Neutrophil (primary cell): ENCODE measurements around the gene PLEK.

ENCODE experiments used
- H3K27ac ChIP-seq: fragments of 200-600 bp; sonication (generic); 2 replicates; pipeline ENCODE4 v1.5.1; 2016; ENCODE audit warnings: mild to moderate bottlenecking, moderate library complexity
- H3K27me3 ChIP-seq: fragments of 200-600 bp; sonication (generic); 2 replicates; pipeline ENCODE4 v1.6.0; 2016; ENCODE audit warnings: mild to moderate bottlenecking
- H3K36me3 ChIP-seq: fragments of 200-600 bp; sonication (generic); 2 replicates; pipeline ENCODE4 v1.5.1; 2017
- H3K4me1 ChIP-seq, 2 experiments: fragments of 200-600 bp in 1 of 2; sonication (generic) in 1 of 2; 1 replicate in 1 of 2; 2 replicates in 1 of 2; pipeline versions ENCODE4 v1.5.1 to v1.6.1; 2013 to 2016; ENCODE audit warnings: low read depth in 1 of 2, low read length in 1 of 2, mild to moderate bottlenecking in 1 of 2, moderate library complexity in 1 of 2; ENCODE audit not compliant: control insufficient read depth in 1 of 2, insufficient read depth in 1 of 2
- H3K4me3 ChIP-seq, 2 experiments: fragments of 200-600 bp in 1 of 2; sonication (generic) in 1 of 2; 1 replicate in 1 of 2; 2 replicates in 1 of 2; pipeline ENCODE4 v1.5.1; 2013 to 2016; ENCODE audit warnings: low read depth in 1 of 2, low read length in 1 of 2, mild to moderate bottlenecking in 1 of 2, moderate library complexity in 1 of 2
- H3K9me3 ChIP-seq: fragments of 200-600 bp; sonication (generic); 2 replicates; pipeline ENCODE4 v1.5.1; 2016
- CTCF ChIP-seq: fragments of 200-600 bp; sonication (generic); IDR thresholded peaks from 2 replicates; pipeline ENCODE4 v1.5.1; 2016; ENCODE audit warnings: antibody characterized with exemption

Gene PLEK

GRCh38 chr2:68431316-68431972, 66.4 kb downstream of the PLEK start:
- Histone ChIP-seq H3K36me3 (no peaks in the 10 kb centered on the region), H3K27ac (no peak overlapping the region), H3K4me1 (peaks cover 24 to 42% of the 10 kb centered on the region in 2 experiments), H3K27me3 (no peaks in the 10 kb centered on the region), H3K4me3 (no peak overlapping the region), H3K9me3 (no peaks in the 10 kb centered on the region)
- TF ChIP-seq CTCF = no peak

- TF ChIP-seq CTCF = no peak
- Histone ChIP-seq H3K9me3 (no peaks in the 10 kb centered on the region), H3K4me1 (peaks cover 9 to 27% of the 10 kb centered on the region in 2 experiments), H3K4me3 (no peak overlapping the region), H3K27ac (no peak overlapping the region), H3K27me3 (no peaks in the 10 kb centered on the region), H3K36me3 (no peaks in the 10 kb centered on the region)
These were observed 67.9 kb downstream of the PLEK start for GRCh38 chr2:68432696-68433658.

- H3K4me1 ChIP-seq = peaks cover 7 to 17% of the 10 kb centered on the region in 2 experiments
- H3K27me3 ChIP-seq = no peaks in the 10 kb centered on the region
- no peak overlapping the region for H3K4me3 ChIP-seq
- no peak for TF ChIP-seq CTCF
- H3K36me3 ChIP-seq = no peaks in the 10 kb centered on the region
- H3K27ac ChIP-seq = peak overlapping the region; percentile 47
- no peaks in the 10 kb centered on the region for H3K9me3 ChIP-seq
These were observed 69.9 kb downstream of the PLEK start for GRCh38 chr2:68434981-68435380.

- H3K27ac ChIP-seq = no peak overlapping the region
These were observed 70.5 kb downstream of the PLEK start for GRCh38 chr2:68435615-68436014.

GRCh38 chr2:68436270-68436669, 71.2 kb downstream of the PLEK start:
- Histone ChIP-seq H3K4me1 (peaks cover 10 to 20% of the 10 kb centered on the region in 2 experiments), H3K27me3 (no peaks in the 10 kb centered on the region)
- TF ChIP-seq CTCF = no peak

More at GRCh38 chr2:68435615-68436014, 70.5 kb downstream of the PLEK start:
- Histone ChIP-seq H3K4me1 (peaks cover 7 to 17% of the 10 kb centered on the region in 2 experiments), H3K9me3 (no peaks in the 10 kb centered on the region), H3K27me3 (no peaks in the 10 kb centered on the region), H3K4me3 (no peak overlapping the region), H3K36me3 (no peaks in the 10 kb centered on the region)
- no peak for TF ChIP-seq CTCF

More at GRCh38 chr2:68436270-68436669, 71.2 kb downstream of the PLEK start:
- Histone ChIP-seq H3K36me3 (no peaks in the 10 kb centered on the region), H3K27ac (no peak overlapping the region), H3K4me3 (no peak overlapping the region), H3K9me3 (no peaks in the 10 kb centered on the region)
